Retinal pigment epithelial cell (primary cell): ENCODE data around the gene VHLL.

Source experiments
- DNase-seq: peaks from one replicate; pipeline ENCODE4 v3.0.0-alpha.2; 2010; ENCODE audit warnings: low read depth
- H3K4me3 ChIP-seq: 2 replicates; pipeline ENCODE4 v1.5.1; 2011; ENCODE audit warnings: mild to moderate bottlenecking, low read length, control low read depth, moderate library complexity
- CTCF ChIP-seq: conservative IDR thresholded peaks from 2 replicates; pipeline ENCODE4 v1.5.1; 2011; ENCODE audit warnings: low read depth, low read length, control low read depth, inconsistent platforms

The VHLL gene

GRCh38 chr1:156281693-156282478 is 17.2 kb downstream of the VHLL start:
- no peak for DNase-seq

GRCh38 chr1:156281281-156281680 is 17.8 kb downstream of the VHLL start:
- no peak for DNase-seq
- H3K4me3 ChIP-seq = peak overlapping the region; percentile 81
- peak; percentile 6 for TF ChIP-seq CTCF

More at GRCh38 chr1:156281693-156282478, 17.2 kb downstream of the VHLL start:
- H3K4me3 ChIP-seq = peak overlapping the region; percentile 81
- TF ChIP-seq CTCF = no peak

GRCh38 chr1:156279837-156280236 is 19.3 kb downstream of the VHLL start:
- no peak for DNase-seq
- no peak overlapping the region for H3K4me3 ChIP-seq
- no peak for TF ChIP-seq CTCF

GRCh38 chr1:156276966-156277381 is 22.1 kb downstream of the VHLL start:
- TF ChIP-seq CTCF = no peak
- DNase-seq = no peak
- H3K4me3 ChIP-seq = no peak overlapping the region

GRCh38 chr1:156276532-156276931 is 22.6 kb downstream of the VHLL start:
- TF ChIP-seq CTCF = no peak
- no peak for DNase-seq
- H3K4me3 ChIP-seq = no peak overlapping the region

- TF ChIP-seq CTCF = no peak
- DNase-seq = no peak
- H3K4me3 ChIP-seq = no peak overlapping the region
Measured at GRCh38 chr1:156270314-156270713, 28.8 kb downstream of the VHLL start.

- no peak overlapping the region for H3K4me3 ChIP-seq
- DNase-seq = no peak
- TF ChIP-seq CTCF = no peak
Measured at GRCh38 chr1:156268336-156268735, 30.8 kb downstream of the VHLL start.
